Measurements from ENCODE around the gene HEPACAM2. TPM values are rescaled to one million over a fixed set of nuclear protein-coding genes. Genes with fewer than 3 reads are reported as not detected.

Gene HEPACAM2
- total and polyA plus RNA-seq, 2 donors (not counting 3 experiments of a cell fraction or from before 2014, with no cell fraction given) = not detected

DNA sequence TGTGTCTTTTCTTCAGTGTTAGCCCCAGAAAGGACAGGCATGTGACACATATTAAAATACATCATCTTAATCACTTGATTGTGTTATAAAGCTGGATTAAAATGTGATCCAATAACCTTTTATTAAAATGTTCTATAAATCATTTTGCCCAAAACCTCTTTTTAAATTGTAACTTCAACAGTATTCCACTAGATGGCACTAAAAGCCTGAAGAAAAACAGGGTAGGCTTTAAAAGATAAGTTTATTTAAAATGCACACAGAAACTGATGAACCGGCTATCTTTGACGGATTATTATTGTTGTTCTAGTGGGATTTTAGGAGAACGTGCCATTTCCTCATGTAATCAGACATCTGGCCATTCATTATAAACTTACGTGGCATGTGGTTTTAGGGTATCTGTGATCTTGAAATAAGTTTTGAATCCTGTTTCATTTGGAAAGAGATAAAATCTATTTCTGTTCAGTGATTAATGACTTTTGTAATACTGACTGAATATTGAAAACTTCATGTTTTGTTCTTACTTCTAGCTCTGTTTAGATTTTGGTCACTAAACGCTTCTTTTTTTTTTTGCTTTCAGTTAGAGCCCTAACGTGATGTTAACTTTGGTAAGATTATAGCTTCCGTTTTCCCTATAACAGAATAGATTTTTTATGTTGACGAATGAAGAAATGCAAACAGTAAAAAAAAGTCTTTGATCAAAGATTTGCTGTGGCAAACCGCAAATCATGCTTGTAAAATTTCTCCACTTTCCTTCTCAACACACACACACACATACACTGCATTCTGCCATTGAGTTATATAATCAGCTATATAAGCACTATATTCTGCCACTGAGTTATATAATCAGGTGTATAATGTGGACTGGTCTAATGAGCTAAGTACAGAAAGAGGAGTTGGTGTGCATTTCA lies 19.5 kb upstream of the HEPACAM2 start:
- no peaks in the 10 kb centered on the region for H3K9me1 ChIP-seq (replicated peaks; ENCODE audit: control insufficient read depth, extremely low read depth, insufficient read depth, low read length)

More for the DNA sequence above, 19.5 kb upstream of the HEPACAM2 start:
- CTCF ChIA-PET = interaction anchor here (0.8 to 4.6 kb wide), 17 partner anchors 13 to 843 kb away, joined by 3 to 190 read pairs (median 3); partner anchors contain the start of gene VPS50
- BruUV-seq (replicated peaks) = no TSS peak
- peak; percentile 59 for DNase-seq (ENCODE audit: low read depth, low spot score)
- Histone ChIP-seq H3K9me3 (replicated peaks; ENCODE audit: control insufficient read depth, insufficient read depth, low read length) (no peaks in the 10 kb centered on the region), H2AFZ (ENCODE audit: low read depth, low read length) (no peak overlapping the region), H3K27me3 (ENCODE audit: control insufficient read depth in 2 of 2, insufficient read depth in 2 of 2, low read length in 2 of 2) (no peaks in the 10 kb centered on the region), H3K27ac (ENCODE audit: insufficient read depth, low read depth, low read length) (no peak overlapping the region), H4K20me1 (replicated peaks; ENCODE audit: control insufficient read depth, extremely low read depth, insufficient read depth, low read length) (peaks cover 3% of the 10 kb centered on the region), H3K9ac (replicated peaks; ENCODE audit: extremely low read depth, insufficient read depth, low read length) (no peak overlapping the region), H3K4me2 (ENCODE audit: insufficient read depth, low read length) (no peak overlapping the region), H3K4me1 (ENCODE audit: control insufficient read depth, extremely low read depth, insufficient read depth, low read length) (no peaks in the 10 kb centered on the region), H3K79me2 (ENCODE audit: control insufficient read depth, insufficient read depth, low read length) (peaks cover 2% of the 10 kb centered on the region), H3K4me3 (replicated peaks in 1 of 3; ENCODE audit: insufficient read depth in 1 of 3, low read depth in 1 of 3, low read length in 3 of 3) (no peak overlapping the region), H3K36me3 (ENCODE audit: control insufficient read depth in 2 of 2, extremely low read depth in 1 of 2, insufficient read depth in 2 of 2, low read length in 2 of 2) (no peaks in the 10 kb centered on the region)
- POLR2A ChIA-PET = no interaction called here
- dilution Hi-C loops (cut with MboI; ENCODE audit: extremely low pct_ligation_motif_present, low sequenced_read_pairs) = no loop called here
- TF ChIP-seq JUN (IDR thresholded peaks at IDR 0.05; ENCODE audit: borderline replicate concordance, insufficient read depth, insufficient read length, low read depth) (no peak), MYC (IDR thresholded peaks at IDR 0.05; ENCODE audit: low read depth, low read length) (no peak)
- TF ChIP-seq, protein P1, sequence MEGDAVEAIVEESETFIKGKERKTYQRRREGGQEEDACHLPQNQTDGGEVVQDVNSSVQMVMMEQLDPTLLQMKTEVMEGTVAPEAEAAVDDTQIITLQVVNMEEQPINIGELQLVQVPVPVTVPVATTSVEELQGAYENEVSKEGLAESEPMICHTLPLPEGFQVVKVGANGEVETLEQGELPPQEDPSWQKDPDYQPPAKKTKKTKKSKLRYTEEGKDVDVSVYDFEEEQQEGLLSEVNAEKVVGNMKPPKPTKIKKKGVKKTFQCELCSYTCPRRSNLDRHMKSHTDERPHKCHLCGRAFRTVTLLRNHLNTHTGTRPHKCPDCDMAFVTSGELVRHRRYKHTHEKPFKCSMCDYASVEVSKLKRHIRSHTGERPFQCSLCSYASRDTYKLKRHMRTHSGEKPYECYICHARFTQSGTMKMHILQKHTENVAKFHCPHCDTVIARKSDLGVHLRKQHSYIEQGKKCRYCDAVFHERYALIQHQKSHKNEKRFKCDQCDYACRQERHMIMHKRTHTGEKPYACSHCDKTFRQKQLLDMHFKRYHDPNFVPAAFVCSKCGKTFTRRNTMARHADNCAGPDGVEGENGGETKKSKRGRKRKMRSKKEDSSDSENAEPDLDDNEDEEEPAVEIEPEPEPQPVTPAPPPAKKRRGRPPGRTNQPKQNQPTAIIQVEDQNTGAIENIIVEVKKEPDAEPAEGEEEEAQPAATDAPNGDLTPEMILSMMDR (IDR thresholded peaks at IDR 0.05; ENCODE audit: extremely low read depth in 1 of 2, insufficient read depth in 1 of 2, low read depth in 1 of 2, low read length in 2 of 2) = peak; percentile 19 to 31
- intact Hi-C loops (cut with micrococcal nuclease) = loop anchor here (1.0 to 10.0 kb wide), 8 partner anchors 129 to 1149 kb away; partner anchors contain the start of gene COL1A2
- peak; percentile 70 for FAIRE-seq

Measured in endothelial cell of umbilical vein (primary cell).